GM12891 (cell line): ENCODE data around the gene CTXND1.

ENCODE experiments used
- DNase-seq: peaks from one replicate; pipeline ENCODE4 v3.0.0; 2011; ENCODE audit warnings: low spot score; ENCODE audit not compliant: insufficient read length
- FAIRE-seq: peaks from 2 replicates; lab custom pipeline; 2011; peaks lifted over from hg19 to GRCh38; lab: Jason Lieb, UNC
- PAX5 ChIP-seq: IDR thresholded peaks from 2 replicates; pipeline ENCODE4 v1.6.1; 2011; ENCODE audit warnings: low read length, moderate library complexity, mild to moderate bottlenecking; ENCODE audit not compliant: insufficient read depth, severe bottlenecking
- POLR2A ChIP-seq: IDR thresholded peaks from 2 replicates; pipeline ENCODE4 v1.6.1; 2011; ENCODE audit warnings: low read depth, low read length, control low read depth
- POLR2AphosphoS5 ChIP-seq: IDR thresholded peaks from 2 replicates; pipeline ENCODE4 v1.6.1; 2011; ENCODE audit warnings: low read depth, low read length, control low read depth
- POU2F2 ChIP-seq: IDR thresholded peaks from 2 replicates; pipeline ENCODE4 v1.6.1; 2011; ENCODE audit warnings: low read depth, mild to moderate bottlenecking, control low read depth, low read length, moderate library complexity
- SPI1 ChIP-seq: IDR thresholded peaks from 2 replicates; pipeline ENCODE4 v1.6.1; 2011; ENCODE audit warnings: low read depth, low read length, control low read depth
- TAF1 ChIP-seq: IDR thresholded peaks from 2 replicates; pipeline ENCODE4 v1.6.1; 2011; ENCODE audit warnings: low read depth, low read length, control low read depth

CTXND1 gene

GRCh38 chr15:80184554-80184953 lies 67.5 kb downstream of the CTXND1 start:
- FAIRE-seq (no peak), DNase-seq (no peak)
- no peak for TF ChIP-seq TAF1
- TF ChIP-seq POLR2AphosphoS5: no peak
- no peak for TF ChIP-seq PAX5
- TF ChIP-seq POU2F2: no peak
- no peak for TF ChIP-seq SPI1
- TF ChIP-seq POLR2A: no peak

- TF ChIP-seq TAF1: no peak
- TF ChIP-seq PAX5: no peak
- no peak for TF ChIP-seq SPI1
- no peak for TF ChIP-seq POLR2AphosphoS5
- no peak for TF ChIP-seq POU2F2
- no peak for TF ChIP-seq POLR2A
- FAIRE-seq: no peak
- DNase-seq: no peak
Observed at GRCh38 chr15:80183886-80184285, 68.1 kb downstream of the CTXND1 start.

DNA sequence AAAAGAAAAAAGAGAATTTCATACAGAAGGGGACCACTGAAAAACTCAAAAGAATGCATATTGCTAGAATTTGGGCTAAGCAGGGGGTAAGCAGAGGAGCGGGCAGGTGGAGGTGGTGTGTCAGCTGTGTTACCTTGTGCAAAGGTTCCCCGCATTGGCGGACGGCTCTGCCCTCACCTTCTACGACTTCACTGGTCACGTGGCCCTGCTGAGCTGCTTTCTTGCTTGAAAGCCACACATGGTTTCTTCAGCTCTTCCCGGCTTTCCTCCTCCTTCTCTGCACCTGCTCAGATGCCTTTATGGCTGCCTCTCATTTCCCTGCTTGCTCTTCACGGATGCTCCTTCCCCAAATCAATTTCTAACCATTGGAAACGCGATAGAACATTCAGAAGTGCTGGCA lies 68.7 kb downstream of the CTXND1 start:
- no peak for DNase-seq
- FAIRE-seq: no peak
- TF ChIP-seq PAX5 (no peak), SPI1 (no peak), POU2F2 (no peak), TAF1 (no peak), POLR2A (no peak), POLR2AphosphoS5 (no peak)

- TF ChIP-seq SPI1: no peak
- TF ChIP-seq POLR2AphosphoS5: no peak
- TF ChIP-seq POU2F2: no peak
- no peak for TF ChIP-seq TAF1
- no peak for TF ChIP-seq PAX5
- no peak for TF ChIP-seq POLR2A
- DNase-seq: no peak
- no peak for FAIRE-seq
Observed at GRCh38 chr15:80182611-80183261, 69.3 kb downstream of the CTXND1 start.

- no peak for DNase-seq
- TF ChIP-seq PAX5: no peak
- no peak for TF ChIP-seq TAF1
- no peak for TF ChIP-seq SPI1
- TF ChIP-seq POLR2A: no peak
- no peak for FAIRE-seq
Observed at GRCh38 chr15:80180986-80181385, 71.0 kb downstream of the CTXND1 start.

DNA sequence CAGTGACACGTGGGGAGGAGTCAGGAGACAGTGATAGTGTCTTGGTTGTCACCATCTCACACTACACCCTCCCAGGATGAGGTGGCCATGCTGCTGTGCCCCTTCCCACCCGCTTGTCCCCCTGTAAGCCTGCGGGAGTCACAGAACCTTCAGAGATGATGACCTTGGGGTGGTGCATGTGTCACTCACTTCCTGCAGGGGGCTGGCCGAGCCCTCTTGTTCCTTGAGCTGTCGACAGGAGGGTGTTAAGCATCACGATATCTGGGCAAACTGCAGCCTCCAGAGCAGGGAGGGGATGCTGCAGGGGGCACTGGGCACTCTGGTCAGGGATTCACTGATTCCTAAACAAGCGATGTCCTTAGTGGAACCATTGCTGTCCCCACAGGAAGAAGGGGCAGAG lies 71.5 kb downstream of the CTXND1 start:
- FAIRE-seq: no peak
- DNase-seq: no peak
- TF ChIP-seq POLR2AphosphoS5 (no peak), POLR2A (no peak), PAX5 (no peak), TAF1 (no peak), SPI1 (no peak), POU2F2 (no peak)

DNA sequence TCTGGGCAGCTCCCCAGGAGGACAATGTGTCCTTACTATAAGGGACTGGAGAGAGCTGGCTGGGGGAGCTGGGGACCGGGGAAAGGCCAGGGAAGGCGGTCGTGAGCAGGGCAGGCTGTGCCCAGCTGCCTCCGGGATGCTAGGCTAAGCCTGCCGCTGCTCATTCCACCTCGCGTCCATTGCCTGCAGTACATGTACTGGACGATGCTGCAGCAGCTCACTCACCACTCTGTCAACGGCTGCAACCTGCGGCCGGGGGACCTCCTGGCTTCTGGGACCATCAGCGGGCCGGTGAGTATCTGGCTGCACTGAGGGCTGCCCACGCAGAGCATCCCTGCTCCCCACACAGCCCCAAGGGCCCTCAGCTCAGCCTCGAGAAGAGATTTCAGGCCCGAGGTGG lies 72.1 kb downstream of the CTXND1 start:
- TF ChIP-seq POLR2AphosphoS5: no peak
- no peak for TF ChIP-seq POLR2A
- TF ChIP-seq POU2F2: no peak
- no peak for TF ChIP-seq PAX5
- TF ChIP-seq TAF1: no peak
- TF ChIP-seq SPI1: no peak
- DNase-seq: no peak
- FAIRE-seq: no peak

DNA sequence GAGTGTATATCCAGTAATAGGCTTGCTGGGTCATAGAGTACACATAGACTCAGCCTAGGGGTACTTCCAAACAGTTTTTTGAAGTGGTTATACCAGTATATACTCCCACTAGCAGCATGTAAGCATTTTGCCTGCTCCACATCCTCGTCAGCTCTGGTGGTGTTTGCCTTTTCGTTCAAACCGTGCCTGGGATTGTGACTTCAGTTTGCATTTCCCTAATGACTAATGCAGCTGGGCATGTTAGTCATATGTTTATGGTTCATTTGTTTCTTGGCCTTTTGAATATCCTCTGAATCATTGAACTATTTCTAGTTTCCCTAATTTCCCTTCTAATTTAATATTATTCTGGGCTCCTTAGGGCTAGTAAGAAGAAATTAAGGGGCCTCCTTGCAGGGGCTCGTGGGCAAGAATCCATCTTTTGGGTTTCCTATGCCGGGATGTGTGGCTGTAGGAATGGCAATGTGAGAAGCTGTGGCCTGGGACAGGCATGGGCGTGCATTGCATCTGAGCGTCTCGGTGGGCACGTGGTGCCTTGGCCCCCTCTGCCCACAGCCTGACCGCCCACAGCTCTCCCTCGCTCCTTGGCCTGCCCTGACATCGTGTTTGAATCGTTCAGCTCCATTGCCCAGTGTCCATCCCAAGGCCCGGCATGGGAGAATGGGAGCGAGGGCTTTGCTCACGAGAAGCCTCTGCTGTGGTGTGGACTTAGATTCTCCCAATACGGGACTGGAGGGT lies 72.8 kb downstream of the CTXND1 start:
- no peak for FAIRE-seq
- no peak for DNase-seq
- TF ChIP-seq POLR2AphosphoS5 (no peak), PAX5 (no peak), POU2F2 (no peak), POLR2A (no peak), SPI1 (no peak), TAF1 (no peak)

DNA sequence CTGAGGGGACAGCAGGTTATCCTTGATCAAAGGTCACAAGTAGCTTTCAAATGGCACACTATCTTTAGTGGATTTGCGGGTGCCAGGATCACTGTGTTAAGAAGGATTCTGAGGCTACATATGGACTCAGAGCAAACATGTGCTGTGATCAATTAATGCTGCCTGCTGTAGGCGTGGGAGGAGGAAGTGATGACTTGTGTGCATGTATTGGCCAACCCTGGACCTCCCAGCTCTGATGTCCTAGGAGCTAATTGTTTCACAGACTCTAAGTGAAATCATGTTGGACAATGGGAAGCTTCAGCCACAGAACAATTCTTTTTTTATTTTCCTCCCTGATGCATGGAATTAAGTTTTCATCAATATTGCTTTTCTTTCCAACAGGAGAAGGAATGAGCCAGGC lies 74.9 kb downstream of the CTXND1 start:
- no peak for TF ChIP-seq PAX5
- TF ChIP-seq TAF1: no peak
- no peak for TF ChIP-seq POLR2AphosphoS5
- no peak for TF ChIP-seq SPI1
- no peak for TF ChIP-seq POLR2A
- TF ChIP-seq POU2F2: no peak
- no peak for DNase-seq
- FAIRE-seq: no peak

DNA sequence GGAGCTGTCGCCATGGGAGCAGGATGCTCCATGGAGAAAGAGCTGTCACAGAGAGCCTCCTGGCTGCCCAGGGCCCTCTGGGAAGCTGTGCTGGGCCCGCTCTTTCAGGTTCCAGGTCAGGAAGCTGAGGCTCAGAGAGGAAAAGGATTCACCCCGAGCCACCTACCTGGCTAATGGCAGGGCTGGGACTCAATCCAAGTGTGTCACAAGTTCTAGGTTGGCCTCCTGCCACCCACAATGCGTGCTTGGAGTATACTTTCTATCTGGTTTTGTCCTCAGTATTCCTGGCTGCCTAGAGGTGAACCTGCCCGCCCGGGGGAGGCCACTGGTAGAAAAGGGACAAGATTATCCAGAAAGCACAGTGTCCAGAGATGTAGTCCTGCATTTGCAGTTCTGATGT lies 75.6 kb downstream of the CTXND1 start:
- FAIRE-seq (no peak), DNase-seq (no peak)
- TF ChIP-seq PAX5 (no peak), POLR2AphosphoS5 (no peak), SPI1 (no peak), TAF1 (no peak), POLR2A (no peak), POU2F2 (no peak)
